H9 (cell line): ENCODE data around the gene KMT2C. TPM values are rescaled to one million over a fixed set of nuclear protein-coding genes. Genes with fewer than 3 reads are reported as not detected.

Source experiments
- DNase-seq: peaks from one replicate; pipeline ENCODE4 v3.0.0-alpha.2; 2017
- H2AFZ ChIP-seq: one replicate; pipeline ENCODE4 v1.6.1; 2013; ENCODE audit warnings: mild to moderate bottlenecking, low read length, control low read depth, moderate library complexity
- H2AK5ac ChIP-seq: 2 replicates; pipeline ENCODE4 v1.6.1; 2013; ENCODE audit warnings: low read length, control low read depth, mixed read lengths; ENCODE audit not compliant: insufficient read length
- H2BK120ac ChIP-seq: one replicate; pipeline ENCODE4 v1.6.1; 2013; ENCODE audit warnings: low read depth, mild to moderate bottlenecking, low read length, control low read depth, inconsistent platforms; ENCODE audit not compliant: poor library complexity, severe bottlenecking
- H2BK12ac ChIP-seq: 2 replicates; pipeline ENCODE4 v1.6.1; 2013; ENCODE audit warnings: low read length, control low read depth, mixed read lengths, low read depth; ENCODE audit not compliant: insufficient read length
- H2BK15ac ChIP-seq: 2 replicates; pipeline ENCODE4 v1.6.1; 2013; ENCODE audit warnings: low read depth, low read length, control low read depth
- H2BK20ac ChIP-seq: one replicate; pipeline ENCODE4 v1.6.1; 2013; ENCODE audit warnings: low read depth, mild to moderate bottlenecking, low read length, control low read depth, inconsistent platforms; ENCODE audit not compliant: poor library complexity, severe bottlenecking
- H2BK5ac ChIP-seq: 2 replicates; pipeline ENCODE4 v1.6.1; 2013; ENCODE audit warnings: low read length, control low read depth, mixed read lengths; ENCODE audit not compliant: insufficient read length
- H3K14ac ChIP-seq: 2 replicates; pipeline ENCODE4 v1.6.1; 2013; ENCODE audit warnings: low read length, control low read depth; ENCODE audit not compliant: insufficient read depth
- H3K18ac ChIP-seq: 2 replicates; pipeline ENCODE4 v1.6.1; 2013; ENCODE audit warnings: low read depth, mild to moderate bottlenecking, mixed read lengths, low read length, control low read depth; ENCODE audit not compliant: insufficient read length
- H3K23ac ChIP-seq: 2 replicates; pipeline ENCODE4 v1.6.1; 2013; ENCODE audit warnings: low read length, control low read depth, mixed read lengths, low read depth; ENCODE audit not compliant: insufficient read length
- H3K23me2 ChIP-seq: 2 replicates; pipeline ENCODE4 v1.6.1; 2013; ENCODE audit warnings: low read depth, mild to moderate bottlenecking, mixed read lengths, low read length, control low read depth; ENCODE audit not compliant: insufficient read length, poor library complexity, severe bottlenecking
- H3K27ac ChIP-seq: 2 replicates; pipeline ENCODE4 v1.5.1; 2013; ENCODE audit warnings: low read length, control low read depth, mixed read lengths, low read depth; ENCODE audit not compliant: insufficient read length
- H3K27me3 ChIP-seq: 2 replicates; pipeline ENCODE4 v1.6.1; 2013; ENCODE audit warnings: low read length, control low read depth, inconsistent platforms; ENCODE audit not compliant: insufficient read depth
- H3K4ac ChIP-seq: 2 replicates; pipeline ENCODE4 v1.6.1; 2013; ENCODE audit warnings: low read depth, mild to moderate bottlenecking, control low read depth, inconsistent platforms, low read length, moderate library complexity
- H3K4me1 ChIP-seq: 2 replicates; pipeline ENCODE4 v1.6.1; 2013; ENCODE audit warnings: low read length, control low read depth, inconsistent platforms; ENCODE audit not compliant: insufficient read depth
- H3K4me2 ChIP-seq: 2 replicates; pipeline ENCODE4 v1.6.1; 2013; ENCODE audit warnings: low read length, control low read depth, mixed read lengths; ENCODE audit not compliant: insufficient read length, insufficient read depth
- H3K56ac ChIP-seq: 2 replicates; pipeline ENCODE4 v1.6.1; 2013; ENCODE audit warnings: low read depth, mild to moderate bottlenecking, mixed read lengths, low read length, control low read depth; ENCODE audit not compliant: insufficient read length
- H3K79me1 ChIP-seq: 2 replicates; pipeline ENCODE4 v1.6.1; 2013; ENCODE audit warnings: low read depth, mild to moderate bottlenecking, moderate library complexity, low read length, control low read depth, inconsistent platforms; ENCODE audit not compliant: insufficient read depth, poor library complexity, severe bottlenecking
- H3K79me2 ChIP-seq: 2 replicates; pipeline ENCODE4 v1.6.1; 2013; ENCODE audit warnings: low read length, control low read depth, inconsistent platforms; ENCODE audit not compliant: insufficient read depth
- H3K9ac ChIP-seq: 2 replicates; pipeline ENCODE4 v1.6.1; 2013; ENCODE audit warnings: low read length, control low read depth, mixed read lengths; ENCODE audit not compliant: insufficient read length; ENCODE audit errors: extremely low read depth
- H3K9me3 ChIP-seq: one replicate; pipeline ENCODE4 v1.6.1; 2013; ENCODE audit warnings: low read depth, low read length, inconsistent platforms; ENCODE audit not compliant: control insufficient read depth
- H3T11ph ChIP-seq: one replicate; pipeline ENCODE4 v1.6.1; 2013; ENCODE audit warnings: mild to moderate bottlenecking, low read length, control low read depth, inconsistent platforms
- H4K20me1 ChIP-seq: one replicate; pipeline ENCODE4 v1.6.1; 2013; ENCODE audit not compliant: control insufficient read depth, insufficient read length, insufficient read depth
- H4K5ac ChIP-seq: 2 replicates; pipeline ENCODE4 v1.6.1; 2013; ENCODE audit warnings: low read depth, mild to moderate bottlenecking, mixed read lengths, low read length, control low read depth; ENCODE audit not compliant: insufficient read length
- H4K8ac ChIP-seq: replicated peaks from 2 replicates; pipeline ENCODE4 v1.6.1; 2013; ENCODE audit warnings: low read length, control low read depth, mixed read lengths, low read depth; ENCODE audit not compliant: insufficient read length
- H4K91ac ChIP-seq: 2 replicates; pipeline ENCODE4 v1.6.1; 2013; ENCODE audit warnings: low read depth, mild to moderate bottlenecking, moderate library complexity, mixed read lengths, low read length, control low read depth; ENCODE audit not compliant: insufficient read length
- H3K27ac Mint-ChIP-seq, 3 experiments: 2 replicates in 2 of 3; 3 replicates in 1 of 3; pipeline ENCODE4 v1.8.0; 2020 to 2021; ENCODE audit warnings: mixed read lengths in 3 of 3, mild to moderate bottlenecking in 1 of 3, moderate library complexity in 1 of 3
- H3K27me3 Mint-ChIP-seq: 2 replicates; pipeline ENCODE4 v1.8.0; 2021; ENCODE audit warnings: low read depth, mild to moderate bottlenecking, moderate library complexity, mixed read lengths
- H3K36me3 Mint-ChIP-seq, 3 experiments: 2 replicates in 2 of 3; 3 replicates in 1 of 3; pipeline ENCODE4 v1.8.0; 2020 to 2021; ENCODE audit warnings: low read depth in 3 of 3, mixed read lengths in 3 of 3; ENCODE audit not compliant: insufficient read depth in 1 of 3
- H3K4me1 Mint-ChIP-seq, 2 experiments: 2 replicates each; pipeline ENCODE4 v1.8.0; 2020; ENCODE audit warnings: mixed read lengths in 2 of 2
- H3K4me3 Mint-ChIP-seq, 2 experiments: 2 replicates in 1 of 2; 3 replicates in 1 of 2; pipeline ENCODE4 v1.8.0; 2020 to 2021; ENCODE audit warnings: mild to moderate bottlenecking in 2 of 2, mixed read lengths in 2 of 2, moderate library complexity in 1 of 2
- H3K9me3 Mint-ChIP-seq, 2 experiments: 2 replicates in 1 of 2; 3 replicates in 1 of 2; pipeline ENCODE4 v1.8.0; 2020; ENCODE audit warnings: mild to moderate bottlenecking in 2 of 2, mixed read lengths in 2 of 2, moderate library complexity in 1 of 2
- WGBS: extraction: QIAGEN DNeasy Blood & Tissue Kit; methylation state at CpG from one replicate; pipeline ENCODE4 v1.1.7; 2013; ENCODE audit warnings: missing lambda C conversion rate, low lambda C conversion rate, mixed read lengths; ENCODE audit not compliant: insufficient read length; ENCODE audit errors: extremely low coverage; 5-methylcytosine and 5-hydroxymethylcytosine counted together
- total RNA-seq: library from RNA; stranded (reverse); gene quantifications from 2 replicates; pipeline ENCODE4 v1.2.1, GENCODE V29; 2021
- TF ChIP-seq, protein P1 (sequence below): fragments of 200-600 bp; sonication (generic); conservative IDR thresholded peaks from 3 replicates; pipeline ENCODE4 v1.8.0; 2021; ENCODE audit warnings: antibody characterized with exemption, mild to moderate bottlenecking

Gene KMT2C
- total RNA-seq, 1 experiment from 2014 or later = 32.2 TPM

DNA sequence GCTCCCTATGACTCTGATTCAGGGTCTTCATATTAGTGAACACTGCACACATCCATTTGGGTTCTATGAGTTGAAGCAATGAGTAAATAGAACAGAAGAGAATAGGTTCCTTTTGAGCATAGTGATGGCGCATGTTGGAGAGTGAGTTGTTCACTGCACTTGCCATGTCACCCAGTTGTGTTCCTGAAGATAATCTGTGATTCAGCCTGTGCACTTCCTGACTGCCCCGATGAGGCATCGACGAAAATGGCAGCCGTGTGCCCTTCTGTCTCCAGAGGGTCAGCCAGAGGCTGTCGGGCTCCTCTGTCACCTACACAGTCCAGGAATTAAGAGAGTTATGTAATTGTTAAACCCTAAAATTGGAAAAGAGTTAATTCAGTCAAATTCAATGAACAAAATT is 315.6 kb downstream of the KMT2C start:
- no peak overlapping the region for H3K4me3 Mint-ChIP-seq
- TF ChIP-seq, protein P1, sequence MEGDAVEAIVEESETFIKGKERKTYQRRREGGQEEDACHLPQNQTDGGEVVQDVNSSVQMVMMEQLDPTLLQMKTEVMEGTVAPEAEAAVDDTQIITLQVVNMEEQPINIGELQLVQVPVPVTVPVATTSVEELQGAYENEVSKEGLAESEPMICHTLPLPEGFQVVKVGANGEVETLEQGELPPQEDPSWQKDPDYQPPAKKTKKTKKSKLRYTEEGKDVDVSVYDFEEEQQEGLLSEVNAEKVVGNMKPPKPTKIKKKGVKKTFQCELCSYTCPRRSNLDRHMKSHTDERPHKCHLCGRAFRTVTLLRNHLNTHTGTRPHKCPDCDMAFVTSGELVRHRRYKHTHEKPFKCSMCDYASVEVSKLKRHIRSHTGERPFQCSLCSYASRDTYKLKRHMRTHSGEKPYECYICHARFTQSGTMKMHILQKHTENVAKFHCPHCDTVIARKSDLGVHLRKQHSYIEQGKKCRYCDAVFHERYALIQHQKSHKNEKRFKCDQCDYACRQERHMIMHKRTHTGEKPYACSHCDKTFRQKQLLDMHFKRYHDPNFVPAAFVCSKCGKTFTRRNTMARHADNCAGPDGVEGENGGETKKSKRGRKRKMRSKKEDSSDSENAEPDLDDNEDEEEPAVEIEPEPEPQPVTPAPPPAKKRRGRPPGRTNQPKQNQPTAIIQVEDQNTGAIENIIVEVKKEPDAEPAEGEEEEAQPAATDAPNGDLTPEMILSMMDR = no peak
- Histone ChIP-seq H2AFZ (no peak overlapping the region), H3K4me2 (no peak overlapping the region), H3K18ac (no peak overlapping the region), H2BK15ac (no peak overlapping the region), H4K5ac (no peak overlapping the region), H3K14ac (no peak overlapping the region), H3K27ac (no peak overlapping the region), H3K23ac (no peak overlapping the region), H2BK120ac (no peak overlapping the region), H4K8ac (no peak overlapping the region), H4K20me1 (no peaks in the 10 kb centered on the region), H3K4me1 (no peaks in the 10 kb centered on the region), H3K79me1 (no peaks in the 10 kb centered on the region), H3K23me2 (no peaks in the 10 kb centered on the region), H3K4ac (no peak overlapping the region), H3K79me2 (no peaks in the 10 kb centered on the region), H4K91ac (no peak overlapping the region), H3K27me3 (no peaks in the 10 kb centered on the region), H3T11ph (no peak overlapping the region), H2AK5ac (no peak overlapping the region), H2BK20ac (no peak overlapping the region), H3K9ac (no peak overlapping the region), H2BK12ac (no peak overlapping the region), H2BK5ac (no peak overlapping the region), H3K56ac (no peak overlapping the region), H3K9me3 (no peaks in the 10 kb centered on the region)
- no peak overlapping the region for H3K27ac Mint-ChIP-seq
- H3K4me1 Mint-ChIP-seq = no peaks in the 10 kb centered on the region
- H3K9me3 Mint-ChIP-seq = peaks cover 0 to 2% of the 10 kb centered on the region in 2 experiments; a peak in 1 of 5 replicates
- peaks cover 31 to 65% (median 58%) of the 10 kb centered on the region in 3 experiments for H3K36me3 Mint-ChIP-seq
- no peak for DNase-seq
- no peaks in the 10 kb centered on the region for H3K27me3 Mint-ChIP-seq
- no CpG with 5 or more reads among the region's 6 CpGs for WGBS
